ENCODE data around the gene DOK4. TPM values are rescaled to one million over a fixed set of nuclear protein-coding genes. Genes with fewer than 3 reads are reported as not detected.

The DOK4 gene
- total and polyA plus RNA-seq, 2 of the 8 experiments (the other 6 are each of a cell fraction or from before 2014, with no cell fraction given): 24.0 to 28.9 TPM

GRCh38 chr16:57513371-57514102 lies 27.2 kb upstream of the DOK4 start (continued):
- no peak for TF ChIP-seq KDM1A (IDR thresholded peaks at IDR 0.05; ENCODE audit: borderline replicate concordance, low read length)
- no peak for TF ChIP-seq ASH2L (IDR thresholded peaks at IDR 0.05; ENCODE audit: low read length)
- no peak for TF ChIP-seq SP1 (IDR thresholded peaks at IDR 0.05; ENCODE audit: low read depth, low read length)
- no peak for TF ChIP-seq SP4 (IDR thresholded peaks at IDR 0.05; ENCODE audit: low read length)
- no peak for TF ChIP-seq SIN3A (conservative IDR thresholded peaks at IDR 0.05 in 1 of 2, IDR thresholded peaks at IDR 0.05 in 1 of 2; ENCODE audit: low read depth in 1 of 2, low read length in 2 of 2)
- no peak for TF ChIP-seq CHD1 (IDR thresholded peaks at IDR 0.05; ENCODE audit: low read depth, low read length)

Measured in H1 (cell line).